Thyroid gland (tissue), 4 donors: ENCODE measurements around the gene TENT5A. TPM values are rescaled to one million over a fixed set of nuclear protein-coding genes. Genes with fewer than 3 reads are reported as not detected.

Experiments
- DNase-seq, 2 donors: peaks; one replicate each; pipeline ENCODE4 v3.0.0-alpha.2; 2019
- H3K27ac ChIP-seq, 3 donors: fragments of 200-600 bp; sonication (generic); 1 replicate in 2 of 3; 2 replicates in 1 of 3; pipeline ENCODE4 v1.5.1; 2016 to 2019; ENCODE audit warnings: mild to moderate bottlenecking in 1 of 3, moderate library complexity in 1 of 3
- H3K27me3 ChIP-seq: fragments of 200-600 bp; sonication (generic); one replicate; pipeline ENCODE4 v1.5.1; 2019
- H3K36me3 ChIP-seq, 2 donors: fragments of 200-600 bp; sonication (generic); one replicate each; pipeline ENCODE4 v1.5.1; 2016 to 2019
- H3K4me1 ChIP-seq, 2 donors: fragments of 200-600 bp; sonication (generic); one replicate each; pipeline ENCODE4 v1.5.1; 2017 to 2019
- H3K4me3 ChIP-seq, 3 donors: fragments of 200-600 bp; sonication (generic); replicated peaks in 1 of 3; 1 replicate in 2 of 3; 2 replicates in 1 of 3; pipeline ENCODE4 v1.5.1; 2016; ENCODE audit warnings: mild to moderate bottlenecking in 1 of 3
- H3K9me3 ChIP-seq: fragments of 200-600 bp; sonication (generic); one replicate; pipeline ENCODE4 v1.5.1; 2017
- POLR2A ChIP-seq, 2 donors: fragments of 450-650 bp; IDR thresholded peaks; one replicate each; pipeline ENCODE4 v1.6.1; 2017; ENCODE audit warnings: antibody characterized with exemption in 2 of 2, mild to moderate bottlenecking in 2 of 2, moderate library complexity in 1 of 2
- WGBS, 2 donors: methylation state at CpG; one replicate each; pipeline ENCODE4 v1.1.5; 2017; 5-methylcytosine and 5-hydroxymethylcytosine counted together
- intact Hi-C: fragments of 100-400 bp; cut with DNase I; formaldehyde crosslinking; loops from one replicate; pipeline ENCODE4 v1.15.1; 2023
- total RNA-seq, 4 donors: library from RNA; depleted of rRNA; stranded (reverse); fragments of >200 nt; gene quantifications; one replicate each; pipeline ENCODE4 v1.2.3, GENCODE V29; 2016
- TF ChIP-seq, protein P1 (sequence below), 6 experiments: fragments of 200-600 bp in 3 of 6; fragments of 450-650 bp in 3 of 6; sonication (generic) in 3 of 6; IDR thresholded peaks; one replicate each; pipeline ENCODE4 v1.5.1; 2016 to 2019; ENCODE audit warnings: antibody characterized with exemption in 6 of 6, mild to moderate bottlenecking in 2 of 6, inconsistent platforms in 1 of 6, moderate library complexity in 1 of 6

The TENT5A gene
- total RNA-seq, 4 donors from 2014 or later, result 18.4 to 40.3 (median 27.7) TPM

DNA sequence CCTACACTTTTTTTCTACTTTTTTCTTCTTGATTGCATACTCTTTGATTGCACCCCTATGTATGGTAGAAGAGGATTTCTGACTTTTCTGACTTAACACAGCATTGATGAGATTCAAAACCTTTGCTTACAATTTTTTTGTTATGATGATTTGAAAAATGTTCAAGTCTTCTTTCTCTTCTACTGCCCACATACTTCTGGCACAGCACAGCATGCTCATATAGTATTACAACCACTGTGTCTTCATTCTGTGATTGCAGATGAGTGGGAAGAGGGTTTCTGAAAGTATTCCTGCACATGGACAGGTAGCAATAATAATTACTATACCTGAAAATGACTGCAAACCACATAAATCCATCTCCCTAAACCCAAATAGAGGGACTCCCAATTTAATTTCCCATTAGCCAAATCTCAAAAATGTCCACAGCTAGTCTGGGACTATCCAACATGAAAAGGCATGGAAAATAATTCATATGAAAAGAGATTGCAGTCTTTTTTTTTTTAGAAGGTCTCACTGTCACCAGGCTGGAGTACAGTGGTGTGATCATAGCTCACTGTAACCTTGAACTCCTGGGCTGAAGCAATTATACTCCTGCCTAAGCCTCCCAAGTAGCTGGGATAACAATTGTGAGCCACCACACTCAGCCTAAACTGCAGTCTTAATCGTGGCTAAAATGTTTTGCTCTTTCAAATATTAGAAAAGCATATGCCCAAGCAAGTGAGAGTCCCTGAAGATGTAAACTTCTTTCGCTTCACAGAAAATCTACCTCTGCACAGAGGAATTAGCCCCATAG is 15.9 kb upstream of the TENT5A start:
- no peaks in the 10 kb centered on the region for H3K36me3 ChIP-seq
- no peaks in the 10 kb centered on the region for H3K9me3 ChIP-seq
- intact Hi-C loops, result no loop called here
- peaks cover 6 to 9% of the 10 kb centered on the region in 2 donors for H3K4me1 ChIP-seq
- TF ChIP-seq, protein P1, sequence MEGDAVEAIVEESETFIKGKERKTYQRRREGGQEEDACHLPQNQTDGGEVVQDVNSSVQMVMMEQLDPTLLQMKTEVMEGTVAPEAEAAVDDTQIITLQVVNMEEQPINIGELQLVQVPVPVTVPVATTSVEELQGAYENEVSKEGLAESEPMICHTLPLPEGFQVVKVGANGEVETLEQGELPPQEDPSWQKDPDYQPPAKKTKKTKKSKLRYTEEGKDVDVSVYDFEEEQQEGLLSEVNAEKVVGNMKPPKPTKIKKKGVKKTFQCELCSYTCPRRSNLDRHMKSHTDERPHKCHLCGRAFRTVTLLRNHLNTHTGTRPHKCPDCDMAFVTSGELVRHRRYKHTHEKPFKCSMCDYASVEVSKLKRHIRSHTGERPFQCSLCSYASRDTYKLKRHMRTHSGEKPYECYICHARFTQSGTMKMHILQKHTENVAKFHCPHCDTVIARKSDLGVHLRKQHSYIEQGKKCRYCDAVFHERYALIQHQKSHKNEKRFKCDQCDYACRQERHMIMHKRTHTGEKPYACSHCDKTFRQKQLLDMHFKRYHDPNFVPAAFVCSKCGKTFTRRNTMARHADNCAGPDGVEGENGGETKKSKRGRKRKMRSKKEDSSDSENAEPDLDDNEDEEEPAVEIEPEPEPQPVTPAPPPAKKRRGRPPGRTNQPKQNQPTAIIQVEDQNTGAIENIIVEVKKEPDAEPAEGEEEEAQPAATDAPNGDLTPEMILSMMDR (IDR thresholded peaks at IDR 0.05), result no peak
- no peak for TF ChIP-seq POLR2A (IDR thresholded peaks at IDR 0.05)
- H3K4me3 ChIP-seq, result no peak overlapping the region
- WGBS, 2 donors, result 66 to 88% methylated on average over 2 of the region's 2 CpGs
- H3K27ac ChIP-seq, result no peak overlapping the region
- no peak for DNase-seq
- no peaks in the 10 kb centered on the region for H3K27me3 ChIP-seq

DNA sequence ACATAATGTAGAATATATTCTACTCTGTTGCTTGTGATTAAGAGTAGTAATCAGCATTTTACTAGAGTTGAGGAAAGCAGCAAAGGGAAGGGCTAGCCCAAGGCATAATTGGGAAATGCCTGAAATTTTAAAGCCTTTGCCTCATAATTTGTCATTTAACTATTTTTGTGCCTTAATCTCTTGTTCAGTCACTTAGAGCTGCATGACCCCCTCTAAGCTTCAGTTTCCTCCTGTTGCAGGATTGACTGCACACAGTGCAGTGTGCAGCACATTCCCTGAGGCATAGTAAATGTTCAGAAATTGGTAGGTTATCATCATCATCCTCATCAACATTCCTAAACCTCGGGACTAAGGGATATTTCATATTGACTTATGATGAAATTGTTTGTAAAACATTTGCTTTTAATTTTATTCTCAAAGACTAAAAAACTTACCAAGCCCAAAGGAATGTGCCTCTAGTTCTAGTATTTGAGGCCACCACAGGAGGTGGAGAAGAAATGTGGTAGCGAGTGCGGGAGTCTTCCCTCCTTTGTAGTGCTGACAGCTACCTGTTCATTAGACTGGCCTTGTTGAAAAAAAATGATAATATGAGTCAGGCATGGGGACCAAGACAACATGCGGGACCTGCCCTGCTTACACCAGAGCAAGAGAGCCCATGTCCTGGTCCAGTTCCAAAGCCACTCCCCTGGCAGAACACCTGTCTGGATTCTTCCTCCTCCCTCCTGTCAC is 14.8 kb upstream of the TENT5A start:
- Histone ChIP-seq H3K27me3 (no peaks in the 10 kb centered on the region), H3K9me3 (no peaks in the 10 kb centered on the region), H3K4me3 (no peak overlapping the region), H3K4me1 (peaks cover 6 to 9% of the 10 kb centered on the region in 2 donors), H3K27ac (no peak overlapping the region), H3K36me3 (no peaks in the 10 kb centered on the region)
- intact Hi-C loops, result no loop called here
- DNase-seq, result no peak
- WGBS, 2 donors, result 84 to 87% methylated on average over 4 of the region's 4 CpGs
- TF ChIP-seq, protein P1 (IDR thresholded peaks at IDR 0.05), result no peak
- no peak for TF ChIP-seq POLR2A (IDR thresholded peaks at IDR 0.05)

DNA sequence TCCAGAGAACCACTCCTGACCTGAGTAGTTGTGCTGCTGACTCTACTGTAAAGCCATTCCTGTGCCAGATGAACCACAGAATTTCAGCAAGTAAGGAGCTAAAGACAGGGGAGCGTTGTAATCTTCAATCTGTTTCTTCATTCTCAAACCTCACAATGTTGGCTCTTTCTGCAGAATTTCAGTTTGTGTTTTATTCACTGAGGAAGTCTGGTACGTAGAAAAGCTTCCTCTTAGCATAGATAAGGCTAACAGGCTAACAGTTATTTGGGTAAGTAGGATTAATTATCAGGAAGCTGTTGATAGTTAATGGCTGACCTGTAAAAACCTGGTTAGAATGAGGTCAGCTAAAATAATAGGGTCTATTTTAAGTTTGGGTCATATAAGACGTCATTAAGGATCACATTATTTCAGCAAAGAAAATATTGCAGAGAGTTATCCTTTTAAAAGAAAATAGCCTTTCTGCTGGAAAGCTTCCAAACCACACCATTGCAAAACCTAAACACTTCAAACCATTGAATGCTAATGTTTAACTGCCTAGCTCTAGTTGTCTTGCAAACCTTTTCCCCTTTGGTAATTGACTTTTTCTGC is 14.1 kb upstream of the TENT5A start:
- peak overlapping the region in 1 of 3 donors; percentile 34 for H3K27ac ChIP-seq
- no peak overlapping the region for H3K4me3 ChIP-seq
- no peak for TF ChIP-seq POLR2A (IDR thresholded peaks at IDR 0.05)
- TF ChIP-seq, protein P1 (IDR thresholded peaks at IDR 0.05), result no peak
- peaks cover 6 to 9% of the 10 kb centered on the region in 2 donors for H3K4me1 ChIP-seq
- H3K36me3 ChIP-seq, result no peaks in the 10 kb centered on the region
- no peak for DNase-seq
- H3K9me3 ChIP-seq, result no peaks in the 10 kb centered on the region
- intact Hi-C loops, result no loop called here
- WGBS, 2 donors, result 27 to 32% methylated on average over 3 of the region's 3 CpGs
- no peaks in the 10 kb centered on the region for H3K27me3 ChIP-seq

DNA sequence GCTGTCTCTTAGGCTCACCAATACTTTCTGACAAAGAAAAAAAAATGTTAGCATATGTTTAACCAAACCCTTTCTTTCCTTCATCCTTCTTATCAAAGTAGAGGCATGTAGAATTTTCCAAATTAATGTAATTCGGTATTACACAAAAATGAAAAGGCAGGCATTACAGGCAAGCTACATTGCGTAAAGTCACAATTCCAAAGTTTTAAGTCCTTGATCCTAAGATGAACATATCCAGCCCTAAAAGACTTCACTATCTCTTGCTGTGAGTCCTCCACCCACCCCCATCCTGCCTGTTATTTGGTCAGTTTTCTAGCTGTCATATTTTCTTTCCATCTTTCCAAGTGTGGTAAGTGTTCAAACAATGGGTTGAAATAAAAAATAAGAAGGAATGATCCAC is 12.1 kb upstream of the TENT5A start:
- WGBS, 2 donors, result 97% methylated on average over 2 of the region's 2 CpGs
- no peak for TF ChIP-seq POLR2A (IDR thresholded peaks at IDR 0.05)
- Histone ChIP-seq H3K4me3 (no peak overlapping the region), H3K9me3 (no peaks in the 10 kb centered on the region), H3K27me3 (no peaks in the 10 kb centered on the region), H3K27ac (no peak overlapping the region), H3K36me3 (no peaks in the 10 kb centered on the region), H3K4me1 (peaks cover 6 to 9% of the 10 kb centered on the region in 2 donors)
- intact Hi-C loops, result no loop called here
- no peak for DNase-seq

DNA sequence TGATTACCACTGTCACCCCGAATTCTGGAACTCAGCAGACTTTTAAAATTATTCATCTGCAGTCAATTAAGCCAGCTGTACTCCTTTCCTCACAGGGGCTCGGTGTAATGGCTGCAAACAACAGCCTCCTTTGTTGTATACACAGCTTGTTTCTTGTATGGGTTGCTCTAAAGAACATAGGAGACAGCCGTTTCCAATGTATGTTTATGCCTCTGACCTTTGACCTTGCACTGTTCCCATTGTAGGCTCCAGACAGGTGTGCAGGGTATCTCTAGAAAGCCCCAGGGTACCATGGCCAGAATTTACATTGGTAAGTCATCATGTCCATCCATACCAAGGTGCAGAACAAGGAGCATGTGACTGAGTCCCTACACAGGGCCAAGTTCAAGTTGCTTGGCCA is 11.5 kb upstream of the TENT5A start:
- Histone ChIP-seq H3K9me3 (no peaks in the 10 kb centered on the region), H3K36me3 (no peaks in the 10 kb centered on the region), H3K4me3 (no peak overlapping the region), H3K4me1 (peaks cover 6 to 9% of the 10 kb centered on the region in 2 donors), H3K27me3 (no peaks in the 10 kb centered on the region), H3K27ac (no peak overlapping the region)
- WGBS, 2 donors, result 64 to 77% methylated on average over 3 of the region's 3 CpGs
- no peak for DNase-seq
- no peak for TF ChIP-seq POLR2A (IDR thresholded peaks at IDR 0.05)
- TF ChIP-seq, protein P1 (IDR thresholded peaks at IDR 0.05), result no peak
- intact Hi-C loops, result no loop called here
